BE2C (cell line): ENCODE data around the gene PDS5A.

Source experiments
- DNase-seq: peaks from one replicate; pipeline ENCODE4 v3.0.0-alpha.2; 2020
- H3K27me3 ChIP-seq: fragments of 250-450 bp; sonication (Bioruptor Pico); 2 replicates; pipeline ENCODE4 v1.5.1; 2020; ENCODE audit warnings: mild to moderate bottlenecking
- H3K36me3 ChIP-seq: fragments of 250-450 bp; sonication (Bioruptor Pico); 2 replicates; pipeline ENCODE4 v1.5.1; 2020; ENCODE audit warnings: mild to moderate bottlenecking
- H3K4me1 ChIP-seq: fragments of 250-450 bp; sonication (Bioruptor Pico); 2 replicates; pipeline ENCODE4 v1.5.1; 2020
- H3K4me3 ChIP-seq: 2 replicates; pipeline ENCODE4 v1.5.1; 2011; ENCODE audit warnings: low read depth, low read length
- H3K9me3 ChIP-seq: fragments of 250-450 bp; sonication (Bioruptor Pico); 2 replicates; pipeline ENCODE4 v1.5.1; 2020
- TF ChIP-seq, protein P1 (sequence below): IDR thresholded peaks from 2 replicates; pipeline ENCODE4 v1.5.1; 2012; ENCODE audit warnings: mild to moderate bottlenecking, low read depth, low read length

Gene PDS5A

DNA sequence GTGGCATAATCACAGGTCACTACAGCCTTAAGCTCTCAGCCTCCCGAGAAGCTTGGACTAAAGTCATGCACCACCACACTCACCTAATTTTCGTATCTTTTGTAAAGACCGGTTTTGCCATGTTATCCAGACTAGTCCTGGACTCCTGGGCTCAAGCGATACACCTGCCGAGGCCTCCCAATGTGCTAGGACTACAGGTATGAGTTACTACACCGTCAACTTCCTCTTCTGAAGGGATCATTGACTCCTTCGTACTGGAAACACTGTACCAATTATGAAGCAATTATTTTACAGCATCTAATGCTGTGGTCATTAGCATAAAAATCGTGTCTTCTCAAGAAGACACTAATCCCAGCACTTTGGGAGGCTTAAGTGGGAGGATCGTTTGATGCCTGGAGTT is 35.2 kb downstream of the PDS5A start:
- Histone ChIP-seq H3K36me3 (no peaks in the 10 kb centered on the region), H3K27me3 (no peaks in the 10 kb centered on the region), H3K9me3 (no peaks in the 10 kb centered on the region), H3K4me1 (no peaks in the 10 kb centered on the region), H3K4me3 (no peak overlapping the region)
- TF ChIP-seq, protein P1, sequence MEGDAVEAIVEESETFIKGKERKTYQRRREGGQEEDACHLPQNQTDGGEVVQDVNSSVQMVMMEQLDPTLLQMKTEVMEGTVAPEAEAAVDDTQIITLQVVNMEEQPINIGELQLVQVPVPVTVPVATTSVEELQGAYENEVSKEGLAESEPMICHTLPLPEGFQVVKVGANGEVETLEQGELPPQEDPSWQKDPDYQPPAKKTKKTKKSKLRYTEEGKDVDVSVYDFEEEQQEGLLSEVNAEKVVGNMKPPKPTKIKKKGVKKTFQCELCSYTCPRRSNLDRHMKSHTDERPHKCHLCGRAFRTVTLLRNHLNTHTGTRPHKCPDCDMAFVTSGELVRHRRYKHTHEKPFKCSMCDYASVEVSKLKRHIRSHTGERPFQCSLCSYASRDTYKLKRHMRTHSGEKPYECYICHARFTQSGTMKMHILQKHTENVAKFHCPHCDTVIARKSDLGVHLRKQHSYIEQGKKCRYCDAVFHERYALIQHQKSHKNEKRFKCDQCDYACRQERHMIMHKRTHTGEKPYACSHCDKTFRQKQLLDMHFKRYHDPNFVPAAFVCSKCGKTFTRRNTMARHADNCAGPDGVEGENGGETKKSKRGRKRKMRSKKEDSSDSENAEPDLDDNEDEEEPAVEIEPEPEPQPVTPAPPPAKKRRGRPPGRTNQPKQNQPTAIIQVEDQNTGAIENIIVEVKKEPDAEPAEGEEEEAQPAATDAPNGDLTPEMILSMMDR: no peak
- DNase-seq: no peak

DNA sequence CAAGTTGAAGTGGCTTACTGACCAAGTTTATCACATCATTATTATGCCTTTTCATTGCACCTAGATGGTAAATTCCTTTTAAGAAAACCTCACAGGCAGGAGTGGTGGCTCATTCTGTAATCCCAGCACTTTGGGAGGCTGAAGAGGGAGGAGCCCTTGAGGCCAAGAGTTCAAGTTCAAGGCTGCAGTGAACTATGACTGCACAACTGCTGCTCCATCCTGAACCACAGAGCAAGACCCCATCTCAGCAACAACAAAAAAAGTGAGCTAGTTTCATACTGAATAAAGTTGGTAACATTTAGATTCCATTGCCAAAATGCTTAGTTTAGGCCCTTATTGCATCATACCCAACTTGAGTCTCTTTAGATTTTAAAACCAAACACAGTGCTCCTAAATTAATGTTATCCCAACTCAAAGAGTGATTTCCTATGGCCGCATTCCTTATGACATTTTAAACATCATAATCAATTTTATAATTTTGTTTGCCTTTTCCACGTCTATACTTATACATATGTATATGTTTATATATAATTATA is 36.0 kb downstream of the PDS5A start:
- Histone ChIP-seq H3K4me1 (no peaks in the 10 kb centered on the region), H3K36me3 (no peaks in the 10 kb centered on the region), H3K27me3 (no peaks in the 10 kb centered on the region), H3K4me3 (no peak overlapping the region), H3K9me3 (no peaks in the 10 kb centered on the region)
- TF ChIP-seq, protein P1: no peak
- no peak for DNase-seq

DNA sequence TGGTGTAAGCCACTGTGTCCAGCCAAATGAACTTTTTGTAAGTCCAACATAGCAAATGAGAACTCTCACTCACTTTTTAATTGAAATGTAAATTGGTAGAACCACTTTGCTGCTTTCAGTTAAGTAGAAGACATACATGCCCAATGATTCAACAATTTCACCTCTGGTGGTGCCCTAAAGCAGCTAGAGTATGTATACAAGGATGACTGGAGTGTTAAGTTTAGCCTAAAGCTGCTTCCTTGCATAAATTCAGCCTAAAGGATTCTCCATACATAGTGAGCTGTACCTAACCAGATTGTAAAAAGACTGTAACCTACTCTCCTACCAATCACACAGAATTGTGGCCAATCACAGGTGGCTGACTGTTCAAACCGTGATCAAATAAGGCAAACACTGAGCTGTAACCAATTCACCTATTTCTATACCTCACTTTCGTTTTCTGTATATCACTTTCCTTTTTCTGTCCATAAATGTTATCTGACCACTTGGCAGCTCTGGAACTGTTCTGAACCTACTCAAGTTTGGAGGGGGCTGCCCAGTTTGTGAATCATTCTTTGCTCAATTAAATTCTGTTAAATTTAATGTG is 39.9 kb downstream of the PDS5A start:
- H3K9me3 ChIP-seq: no peaks in the 10 kb centered on the region
- no peaks in the 10 kb centered on the region for H3K4me1 ChIP-seq
- no peak overlapping the region for H3K4me3 ChIP-seq
- peaks cover 3% of the 10 kb centered on the region for H3K36me3 ChIP-seq
- no peaks in the 10 kb centered on the region for H3K27me3 ChIP-seq
- TF ChIP-seq, protein P1: no peak
- no peak for DNase-seq

DNA sequence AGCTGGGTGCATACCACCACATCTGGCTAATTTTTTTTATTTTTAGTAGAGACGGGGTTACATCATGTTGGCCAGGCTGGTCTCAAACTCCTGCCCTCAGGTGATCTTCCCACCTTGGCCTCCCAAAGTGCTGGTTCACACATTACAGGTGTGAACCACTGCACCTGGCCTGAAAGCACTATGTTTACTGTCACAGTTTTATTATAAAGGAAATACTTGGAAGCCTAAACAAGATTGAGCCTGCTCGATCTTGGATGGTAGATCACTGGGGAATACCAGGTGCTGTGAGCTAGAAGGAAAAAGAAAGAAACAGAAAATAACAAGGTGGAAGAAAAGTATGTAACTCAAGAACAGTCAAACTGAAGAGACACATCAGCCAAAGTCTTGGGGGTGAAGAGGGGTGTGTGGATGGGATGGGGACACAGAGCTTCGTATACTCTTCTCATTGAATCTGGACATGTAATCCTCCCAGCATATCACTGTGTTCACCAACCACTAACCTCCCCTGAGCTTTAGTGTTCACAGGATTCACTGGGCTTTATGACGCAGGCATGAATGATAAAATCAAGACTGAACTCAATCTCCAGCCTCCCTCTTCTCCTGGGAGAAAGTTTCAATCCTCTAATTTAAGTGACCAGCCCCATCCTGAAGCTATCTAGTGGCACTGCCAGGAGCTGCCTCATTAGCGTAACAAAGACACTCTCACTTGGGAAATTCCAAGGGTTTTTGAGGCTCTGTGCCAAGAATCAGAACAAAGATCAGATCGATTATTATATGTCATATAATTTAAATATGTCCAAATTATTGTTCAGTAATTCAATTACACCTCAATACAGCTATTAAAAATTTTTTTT is 40.9 kb downstream of the PDS5A start:
- Histone ChIP-seq H3K36me3 (peaks cover 3% of the 10 kb centered on the region), H3K27me3 (no peaks in the 10 kb centered on the region), H3K4me3 (no peak overlapping the region), H3K4me1 (no peaks in the 10 kb centered on the region), H3K9me3 (no peaks in the 10 kb centered on the region)
- TF ChIP-seq, protein P1: no peak
- DNase-seq: no peak

DNA sequence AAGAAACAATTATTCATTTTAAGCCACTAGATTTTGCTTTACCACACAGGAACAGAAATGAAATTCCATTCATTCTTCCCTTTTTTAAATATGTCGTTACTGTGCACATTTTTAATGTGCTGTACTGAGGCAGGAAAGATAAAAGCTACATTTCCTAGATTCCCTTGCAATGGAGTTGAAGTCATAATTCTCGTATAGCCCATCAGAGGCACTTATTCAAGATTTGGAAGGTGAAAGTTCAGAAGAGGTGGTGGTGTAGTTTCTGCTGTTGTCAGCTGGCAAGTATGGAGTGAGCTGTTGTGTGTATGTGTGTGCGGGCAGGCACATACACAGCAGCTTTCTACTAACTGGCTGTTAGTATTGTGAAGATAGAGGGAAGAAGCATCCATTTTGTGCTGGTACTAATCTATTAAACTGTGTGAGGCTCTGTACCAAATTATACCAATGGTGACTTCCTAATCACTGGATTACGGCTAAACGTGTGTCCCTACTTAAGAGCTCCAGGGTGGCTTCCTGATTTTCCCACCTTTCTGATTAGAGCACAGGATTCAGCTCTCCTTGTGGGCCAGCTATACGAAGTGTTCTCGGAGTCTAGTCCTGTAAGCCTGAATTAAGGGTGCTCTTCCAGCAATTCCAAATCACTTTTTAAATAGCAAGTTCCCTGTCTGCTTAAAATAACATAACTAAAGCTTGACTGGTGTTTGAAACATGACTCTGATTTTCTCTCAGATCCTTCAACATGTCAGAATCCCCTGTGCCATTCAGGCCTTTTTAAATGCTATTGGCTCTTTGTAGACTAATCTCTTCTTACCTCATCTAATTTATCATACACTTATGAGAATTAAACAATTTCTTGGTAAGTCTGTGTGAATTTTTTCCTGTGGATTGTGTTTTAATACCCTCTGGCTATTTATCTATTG is 43.8 kb downstream of the PDS5A start:
- H3K4me1 ChIP-seq: no peaks in the 10 kb centered on the region

More for the DNA sequence above, 43.8 kb downstream of the PDS5A start:
- Histone ChIP-seq H3K36me3 (peaks cover 3% of the 10 kb centered on the region), H3K9me3 (no peaks in the 10 kb centered on the region), H3K27me3 (no peaks in the 10 kb centered on the region), H3K4me3 (no peak overlapping the region)
- TF ChIP-seq, protein P1: no peak
- DNase-seq: no peak
